IPS DF 6.9 (cell line): Measurements from ENCODE around the gene CDH4.

Experiments used
- DNase-seq: peaks from one replicate; pipeline ENCODE4 v3.0.0-alpha.2; 2013; ENCODE audit warnings: low read depth, low spot score
- H3K27ac ChIP-seq: one replicate; pipeline ENCODE4 v1.5.1; 2013; ENCODE audit warnings: low read length, control low read depth
- H3K27me3 ChIP-seq: 2 replicates; pipeline ENCODE4 v1.6.1; 2013; ENCODE audit warnings: mild to moderate bottlenecking, low read length; ENCODE audit not compliant: control insufficient read depth, insufficient read depth
- H3K36me3 ChIP-seq: 2 replicates; pipeline ENCODE4 v1.6.1; 2013; ENCODE audit warnings: low read length; ENCODE audit not compliant: control insufficient read depth, insufficient read depth
- H3K4me1 ChIP-seq: 2 replicates; pipeline ENCODE4 v1.6.1; 2013; ENCODE audit warnings: low read length; ENCODE audit not compliant: control insufficient read depth, insufficient read depth
- H3K4me3 ChIP-seq: 2 replicates; pipeline ENCODE4 v1.5.1; 2013; ENCODE audit warnings: mild to moderate bottlenecking, low read length
- H3K9me3 ChIP-seq: 2 replicates; pipeline ENCODE4 v1.6.1; 2013; ENCODE audit warnings: low read length, inconsistent platforms; ENCODE audit not compliant: control insufficient read depth, insufficient read depth
- WGBS: extraction: QIAGEN DNeasy Blood & Tissue Kit; methylation state at CpG from one replicate; pipeline ENCODE4 v1.1.7; 2013; ENCODE audit warnings: mixed read lengths, missing lambda C conversion rate; ENCODE audit not compliant: insufficient read length, insufficient coverage; 5-methylcytosine and 5-hydroxymethylcytosine counted together

CDH4 gene

GRCh38 chr20:61513124-61514017 lies 261.3 kb downstream of the CDH4 start:
- Histone ChIP-seq H3K36me3 (no peaks in the 10 kb centered on the region), H3K27me3 (no peaks in the 10 kb centered on the region), H3K4me1 (peaks cover 5% of the 10 kb centered on the region), H3K9me3 (no peaks in the 10 kb centered on the region), H3K4me3 (no peak overlapping the region), H3K27ac (no peak overlapping the region)
- no peak for DNase-seq
- WGBS = no CpG with 5 or more reads among the region's 17 CpGs

GRCh38 chr20:61514018-61514365 lies 261.9 kb downstream of the CDH4 start:
- peaks cover 4% of the 10 kb centered on the region for H3K4me1 ChIP-seq
- no peak overlapping the region for H3K27ac ChIP-seq
- WGBS = no CpG with 5 or more reads among the region's 5 CpGs
- H3K4me3 ChIP-seq = no peak overlapping the region
- H3K27me3 ChIP-seq = no peaks in the 10 kb centered on the region
- H3K9me3 ChIP-seq = no peaks in the 10 kb centered on the region
- no peaks in the 10 kb centered on the region for H3K36me3 ChIP-seq
- DNase-seq = no peak

GRCh38 chr20:61514396-61514795 lies 262.3 kb downstream of the CDH4 start:
- Histone ChIP-seq H3K4me1 (peaks cover 4% of the 10 kb centered on the region), H3K27me3 (no peaks in the 10 kb centered on the region), H3K36me3 (no peaks in the 10 kb centered on the region), H3K9me3 (no peaks in the 10 kb centered on the region), H3K4me3 (no peak overlapping the region), H3K27ac (no peak overlapping the region)
- no CpG with 5 or more reads among the region's 6 CpGs for WGBS
- no peak for DNase-seq

DNA sequence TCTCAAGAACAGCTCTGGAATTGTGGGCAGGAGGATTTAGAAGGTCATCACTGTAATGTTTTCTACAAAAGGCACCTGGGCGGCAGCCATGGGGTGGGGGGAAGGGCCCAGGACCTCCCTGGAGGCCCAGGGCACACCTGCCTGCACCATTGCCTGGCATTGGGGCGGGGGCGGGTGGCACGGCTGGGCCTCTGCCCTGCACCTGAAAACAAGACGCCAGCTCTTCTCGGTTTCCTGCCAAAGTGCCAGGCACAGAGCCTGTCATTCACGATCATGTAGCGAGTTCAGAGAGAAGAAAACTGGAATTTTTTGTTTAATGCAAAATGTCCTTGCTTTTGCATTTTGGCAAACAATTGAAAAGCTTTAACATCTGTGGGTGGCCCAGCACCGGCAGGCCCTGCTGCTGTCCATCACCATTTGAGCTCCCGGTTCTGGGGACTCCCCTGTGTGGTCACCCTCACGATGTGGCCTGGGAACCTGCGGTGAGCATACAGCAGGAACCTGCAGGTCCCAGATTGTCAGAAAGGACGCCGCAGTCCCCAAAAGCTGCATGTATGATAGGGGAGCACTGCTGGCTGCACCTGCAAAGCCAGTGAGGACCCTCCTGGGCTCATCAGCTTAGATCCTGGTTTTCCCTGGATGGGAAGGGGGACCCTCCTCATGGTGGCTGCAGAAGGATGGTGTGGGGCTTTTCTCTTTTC lies 262.9 kb downstream of the CDH4 start:
- H3K4me3 ChIP-seq = no peak overlapping the region
- no peaks in the 10 kb centered on the region for H3K36me3 ChIP-seq
- no peak overlapping the region for H3K27ac ChIP-seq
- no peaks in the 10 kb centered on the region for H3K27me3 ChIP-seq
- no peaks in the 10 kb centered on the region for H3K9me3 ChIP-seq
- no CpG with 5 or more reads among the region's 14 CpGs for WGBS
- no peak for DNase-seq
- peaks cover 4% of the 10 kb centered on the region for H3K4me1 ChIP-seq

DNA sequence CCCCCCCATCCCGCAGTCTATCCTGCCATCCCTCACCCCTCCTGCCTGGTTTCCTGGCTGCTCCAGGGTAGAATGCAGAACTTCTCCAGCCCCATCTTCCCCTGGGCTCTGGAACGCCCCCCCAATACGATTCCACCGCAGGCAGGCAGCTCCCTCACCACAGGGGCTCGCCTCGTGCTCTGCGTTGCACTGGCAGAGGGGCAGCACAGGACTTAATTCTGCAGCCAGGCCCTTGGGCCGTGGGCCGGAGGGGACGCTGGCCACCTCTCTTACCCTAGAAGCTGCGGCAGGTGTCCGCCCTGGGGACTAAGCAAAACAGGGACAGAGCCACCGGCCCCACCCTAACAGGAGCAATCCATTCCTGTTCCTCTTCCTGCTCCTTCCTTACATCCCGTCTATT lies 263.9 kb downstream of the CDH4 start:
- DNase-seq = no peak
- Histone ChIP-seq H3K27ac (no peak overlapping the region), H3K4me1 (peaks cover 4% of the 10 kb centered on the region), H3K4me3 (no peak overlapping the region), H3K9me3 (no peaks in the 10 kb centered on the region), H3K27me3 (no peaks in the 10 kb centered on the region), H3K36me3 (no peaks in the 10 kb centered on the region)
- no CpG with 5 or more reads among the region's 14 CpGs for WGBS

- no CpG with 5 or more reads among the region's 22 CpGs for WGBS
- Histone ChIP-seq H3K27ac (no peak overlapping the region), H3K4me1 (peaks cover 4% of the 10 kb centered on the region), H3K9me3 (no peaks in the 10 kb centered on the region), H3K4me3 (no peak overlapping the region), H3K27me3 (no peaks in the 10 kb centered on the region), H3K36me3 (no peaks in the 10 kb centered on the region)
- DNase-seq = no peak
These were observed 264.5 kb downstream of the CDH4 start for GRCh38 chr20:61516346-61517208.

DNA sequence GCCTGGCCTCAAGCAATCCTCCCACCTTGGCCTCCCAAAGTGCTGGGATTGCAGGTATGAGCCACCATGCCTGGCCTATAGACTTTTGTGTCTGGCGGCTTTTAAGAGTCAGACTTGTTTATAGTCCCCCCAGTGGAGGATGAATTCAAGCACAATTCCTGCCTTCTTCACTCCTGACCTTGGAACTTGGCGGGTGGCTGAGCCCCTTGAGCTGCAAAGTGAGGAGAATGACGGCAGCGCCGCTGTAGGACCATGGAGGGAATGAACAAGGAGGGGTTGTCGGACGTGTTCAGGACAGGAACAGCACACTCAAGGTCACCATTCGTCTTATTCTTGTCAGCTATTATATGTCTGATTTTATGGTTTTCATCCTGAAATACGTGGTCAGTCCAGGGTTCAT lies 265.4 kb downstream of the CDH4 start:
- no peak overlapping the region for H3K4me3 ChIP-seq
- DNase-seq = no peak
- H3K4me1 ChIP-seq = peaks cover 4% of the 10 kb centered on the region
- no peak overlapping the region for H3K27ac ChIP-seq
- no peaks in the 10 kb centered on the region for H3K9me3 ChIP-seq
- H3K36me3 ChIP-seq = no peaks in the 10 kb centered on the region
- WGBS = no CpG with 5 or more reads among the region's 9 CpGs
- no peaks in the 10 kb centered on the region for H3K27me3 ChIP-seq

GRCh38 chr20:61518424-61518951 lies 266.4 kb downstream of the CDH4 start:
- Histone ChIP-seq H3K27me3 (no peaks in the 10 kb centered on the region), H3K4me3 (no peak overlapping the region), H3K4me1 (peaks cover 4% of the 10 kb centered on the region; the same call in 1 of the 2 replicates), H3K36me3 (no peaks in the 10 kb centered on the region), H3K9me3 (no peaks in the 10 kb centered on the region), H3K27ac (no peak overlapping the region)
- WGBS = 100% methylated on average over 5 of the region's 5 CpGs
- DNase-seq = no peak

GRCh38 chr20:61519488-61519887 lies 267.4 kb downstream of the CDH4 start:
- H3K27me3 ChIP-seq = no peaks in the 10 kb centered on the region
- no peak overlapping the region for H3K4me3 ChIP-seq
- 0 out of 2 replicates have a peak, but pooled peaks cover 1% of the 10 kb centered on the region for H3K4me1 ChIP-seq
- no peaks in the 10 kb centered on the region for H3K9me3 ChIP-seq
- no peak overlapping the region for H3K27ac ChIP-seq
- no CpG with 5 or more reads among the region's 17 CpGs for WGBS
- no peak for DNase-seq
- no peaks in the 10 kb centered on the region for H3K36me3 ChIP-seq
